Measurements from ENCODE around the gene NIPAL3.

- no peak for TF ChIP-seq EP300 (IDR thresholded peaks at IDR 0.05)
- TF ChIP-seq, protein P1, sequence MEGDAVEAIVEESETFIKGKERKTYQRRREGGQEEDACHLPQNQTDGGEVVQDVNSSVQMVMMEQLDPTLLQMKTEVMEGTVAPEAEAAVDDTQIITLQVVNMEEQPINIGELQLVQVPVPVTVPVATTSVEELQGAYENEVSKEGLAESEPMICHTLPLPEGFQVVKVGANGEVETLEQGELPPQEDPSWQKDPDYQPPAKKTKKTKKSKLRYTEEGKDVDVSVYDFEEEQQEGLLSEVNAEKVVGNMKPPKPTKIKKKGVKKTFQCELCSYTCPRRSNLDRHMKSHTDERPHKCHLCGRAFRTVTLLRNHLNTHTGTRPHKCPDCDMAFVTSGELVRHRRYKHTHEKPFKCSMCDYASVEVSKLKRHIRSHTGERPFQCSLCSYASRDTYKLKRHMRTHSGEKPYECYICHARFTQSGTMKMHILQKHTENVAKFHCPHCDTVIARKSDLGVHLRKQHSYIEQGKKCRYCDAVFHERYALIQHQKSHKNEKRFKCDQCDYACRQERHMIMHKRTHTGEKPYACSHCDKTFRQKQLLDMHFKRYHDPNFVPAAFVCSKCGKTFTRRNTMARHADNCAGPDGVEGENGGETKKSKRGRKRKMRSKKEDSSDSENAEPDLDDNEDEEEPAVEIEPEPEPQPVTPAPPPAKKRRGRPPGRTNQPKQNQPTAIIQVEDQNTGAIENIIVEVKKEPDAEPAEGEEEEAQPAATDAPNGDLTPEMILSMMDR (IDR thresholded peaks at IDR 0.05): no peak
- TF ChIP-seq POLR2A (IDR thresholded peaks at IDR 0.05): no peak
Observed at GRCh38 chr1:24470592-24470991, 55.0 kb downstream of the NIPAL3 start.
